Liver (tissue), 3 donors: ENCODE results near the gene KANK4.

Experiments used
- SP1 ChIP-seq: IDR thresholded peaks from 2 replicates; pipeline ENCODE4 v1.6.1; 2018; ENCODE audit warnings: antibody characterized with exemption, mild to moderate bottlenecking
- YY1 ChIP-seq: IDR thresholded peaks from 2 replicates; pipeline ENCODE4 v1.6.1; 2016; ENCODE audit warnings: antibody characterized with exemption, mild to moderate bottlenecking
- TF ChIP-seq, protein P1 (sequence below): IDR thresholded peaks from 2 replicates; pipeline ENCODE4 v1.6.1; 2016; ENCODE audit warnings: antibody characterized with exemption
- TF ChIP-seq, protein P2 (sequence below): fragments of 150-350 bp; IDR thresholded peaks from 2 replicates; pipeline ENCODE4 v1.5.1; 2017; ENCODE audit warnings: improper control_type of control experiment, low read depth, low read length; ENCODE audit not compliant: missing input control
- TF ChIP-seq, protein P3 (sequence below): IDR thresholded peaks from 2 replicates; pipeline ENCODE4 v1.6.1; 2016; ENCODE audit warnings: antibody characterized with exemption
- TF ChIP-seq, protein P4 (sequence below): IDR thresholded peaks from 2 replicates; pipeline ENCODE4 v1.6.1; 2016; ENCODE audit warnings: antibody characterized with exemption
- TF ChIP-seq, protein P5 (sequence below): IDR thresholded peaks from 2 replicates; pipeline ENCODE4 v1.6.1; 2016; ENCODE audit warnings: antibody characterized with exemption, mild to moderate bottlenecking
- donor health status: healthy.
- donor health status: healthy.

DNA sequence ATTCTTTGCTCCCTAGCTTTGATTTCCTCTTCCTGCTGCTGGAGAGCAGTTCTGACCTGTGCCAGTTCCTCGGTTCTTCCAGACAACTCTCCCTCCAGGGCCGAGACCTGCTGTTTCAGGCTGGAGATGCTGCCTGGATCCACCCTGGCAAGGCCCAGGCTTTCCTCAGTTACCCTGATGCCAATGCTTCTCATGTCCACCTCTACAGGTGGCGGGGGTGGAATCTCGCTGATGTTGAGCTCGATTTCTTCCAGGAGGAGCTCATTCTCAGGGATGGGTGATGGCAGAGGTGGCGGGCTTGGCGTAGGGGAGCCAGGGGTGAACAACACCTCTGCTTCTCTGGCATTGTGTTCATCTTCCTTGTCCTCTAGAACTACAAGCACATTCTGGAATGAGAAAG lies 45.3 kb downstream of the KANK4 start:
- TF ChIP-seq YY1 (no peak), SP1 (no peak)
- TF ChIP-seq, protein P1, sequence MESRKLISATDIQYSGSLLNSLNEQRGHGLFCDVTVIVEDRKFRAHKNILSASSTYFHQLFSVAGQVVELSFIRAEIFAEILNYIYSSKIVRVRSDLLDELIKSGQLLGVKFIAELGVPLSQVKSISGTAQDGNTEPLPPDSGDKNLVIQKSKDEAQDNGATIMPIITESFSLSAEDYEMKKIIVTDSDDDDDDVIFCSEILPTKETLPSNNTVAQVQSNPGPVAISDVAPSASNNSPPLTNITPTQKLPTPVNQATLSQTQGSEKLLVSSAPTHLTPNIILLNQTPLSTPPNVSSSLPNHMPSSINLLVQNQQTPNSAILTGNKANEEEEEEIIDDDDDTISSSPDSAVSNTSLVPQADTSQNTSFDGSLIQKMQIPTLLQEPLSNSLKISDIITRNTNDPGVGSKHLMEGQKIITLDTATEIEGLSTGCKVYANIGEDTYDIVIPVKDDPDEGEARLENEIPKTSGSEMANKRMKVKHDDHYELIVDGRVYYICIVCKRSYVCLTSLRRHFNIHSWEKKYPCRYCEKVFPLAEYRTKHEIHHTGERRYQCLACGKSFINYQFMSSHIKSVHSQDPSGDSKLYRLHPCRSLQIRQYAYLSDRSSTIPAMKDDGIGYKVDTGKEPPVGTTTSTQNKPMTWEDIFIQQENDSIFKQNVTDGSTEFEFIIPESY: no peak
- TF ChIP-seq, protein P2, sequence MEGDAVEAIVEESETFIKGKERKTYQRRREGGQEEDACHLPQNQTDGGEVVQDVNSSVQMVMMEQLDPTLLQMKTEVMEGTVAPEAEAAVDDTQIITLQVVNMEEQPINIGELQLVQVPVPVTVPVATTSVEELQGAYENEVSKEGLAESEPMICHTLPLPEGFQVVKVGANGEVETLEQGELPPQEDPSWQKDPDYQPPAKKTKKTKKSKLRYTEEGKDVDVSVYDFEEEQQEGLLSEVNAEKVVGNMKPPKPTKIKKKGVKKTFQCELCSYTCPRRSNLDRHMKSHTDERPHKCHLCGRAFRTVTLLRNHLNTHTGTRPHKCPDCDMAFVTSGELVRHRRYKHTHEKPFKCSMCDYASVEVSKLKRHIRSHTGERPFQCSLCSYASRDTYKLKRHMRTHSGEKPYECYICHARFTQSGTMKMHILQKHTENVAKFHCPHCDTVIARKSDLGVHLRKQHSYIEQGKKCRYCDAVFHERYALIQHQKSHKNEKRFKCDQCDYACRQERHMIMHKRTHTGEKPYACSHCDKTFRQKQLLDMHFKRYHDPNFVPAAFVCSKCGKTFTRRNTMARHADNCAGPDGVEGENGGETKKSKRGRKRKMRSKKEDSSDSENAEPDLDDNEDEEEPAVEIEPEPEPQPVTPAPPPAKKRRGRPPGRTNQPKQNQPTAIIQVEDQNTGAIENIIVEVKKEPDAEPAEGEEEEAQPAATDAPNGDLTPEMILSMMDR: no peak
- TF ChIP-seq, protein P3, sequence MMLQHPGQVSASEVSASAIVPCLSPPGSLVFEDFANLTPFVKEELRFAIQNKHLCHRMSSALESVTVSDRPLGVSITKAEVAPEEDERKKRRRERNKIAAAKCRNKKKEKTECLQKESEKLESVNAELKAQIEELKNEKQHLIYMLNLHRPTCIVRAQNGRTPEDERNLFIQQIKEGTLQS: no peak
- TF ChIP-seq, protein P4, sequence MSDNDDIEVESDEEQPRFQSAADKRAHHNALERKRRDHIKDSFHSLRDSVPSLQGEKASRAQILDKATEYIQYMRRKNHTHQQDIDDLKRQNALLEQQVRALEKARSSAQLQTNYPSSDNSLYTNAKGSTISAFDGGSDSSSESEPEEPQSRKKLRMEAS: no peak
- TF ChIP-seq, protein P5, sequence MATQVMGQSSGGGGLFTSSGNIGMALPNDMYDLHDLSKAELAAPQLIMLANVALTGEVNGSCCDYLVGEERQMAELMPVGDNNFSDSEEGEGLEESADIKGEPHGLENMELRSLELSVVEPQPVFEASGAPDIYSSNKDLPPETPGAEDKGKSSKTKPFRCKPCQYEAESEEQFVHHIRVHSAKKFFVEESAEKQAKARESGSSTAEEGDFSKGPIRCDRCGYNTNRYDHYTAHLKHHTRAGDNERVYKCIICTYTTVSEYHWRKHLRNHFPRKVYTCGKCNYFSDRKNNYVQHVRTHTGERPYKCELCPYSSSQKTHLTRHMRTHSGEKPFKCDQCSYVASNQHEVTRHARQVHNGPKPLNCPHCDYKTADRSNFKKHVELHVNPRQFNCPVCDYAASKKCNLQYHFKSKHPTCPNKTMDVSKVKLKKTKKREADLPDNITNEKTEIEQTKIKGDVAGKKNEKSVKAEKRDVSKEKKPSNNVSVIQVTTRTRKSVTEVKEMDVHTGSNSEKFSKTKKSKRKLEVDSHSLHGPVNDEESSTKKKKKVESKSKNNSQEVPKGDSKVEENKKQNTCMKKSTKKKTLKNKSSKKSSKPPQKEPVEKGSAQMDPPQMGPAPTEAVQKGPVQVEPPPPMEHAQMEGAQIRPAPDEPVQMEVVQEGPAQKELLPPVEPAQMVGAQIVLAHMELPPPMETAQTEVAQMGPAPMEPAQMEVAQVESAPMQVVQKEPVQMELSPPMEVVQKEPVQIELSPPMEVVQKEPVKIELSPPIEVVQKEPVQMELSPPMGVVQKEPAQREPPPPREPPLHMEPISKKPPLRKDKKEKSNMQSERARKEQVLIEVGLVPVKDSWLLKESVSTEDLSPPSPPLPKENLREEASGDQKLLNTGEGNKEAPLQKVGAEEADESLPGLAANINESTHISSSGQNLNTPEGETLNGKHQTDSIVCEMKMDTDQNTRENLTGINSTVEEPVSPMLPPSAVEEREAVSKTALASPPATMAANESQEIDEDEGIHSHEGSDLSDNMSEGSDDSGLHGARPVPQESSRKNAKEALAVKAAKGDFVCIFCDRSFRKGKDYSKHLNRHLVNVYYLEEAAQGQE: no peak
